Left renal pelvis (tissue), 4 donors: ENCODE measurements around the gene NHERF2. TPM values are rescaled to one million over a fixed set of nuclear protein-coding genes. Genes with fewer than 3 reads are reported as not detected.

Experiments used
- DNase-seq, 4 donors: peaks; one replicate each; pipeline ENCODE4 v3.0.0-alpha.2; 2013; ENCODE audit warnings: low read depth in 4 of 4, low spot score in 3 of 4
- polyA plus RNA-seq, 4 donors: library from polyadenylated mRNA; unstranded; fragments of 120-200 nt; gene quantifications; one replicate each; pipeline ENCODE4 v1.2.1, GENCODE V29; 2013; ENCODE audit not compliant: insufficient read length in 4 of 4

NHERF2 gene
- polyA plus RNA-seq, 4 donors, result 102 to 161 (median 104) TPM

GRCh38 chr16:2056077-2056476, 29.4 kb downstream of the NHERF2 start:
- DNase-seq, result no peak

DNA sequence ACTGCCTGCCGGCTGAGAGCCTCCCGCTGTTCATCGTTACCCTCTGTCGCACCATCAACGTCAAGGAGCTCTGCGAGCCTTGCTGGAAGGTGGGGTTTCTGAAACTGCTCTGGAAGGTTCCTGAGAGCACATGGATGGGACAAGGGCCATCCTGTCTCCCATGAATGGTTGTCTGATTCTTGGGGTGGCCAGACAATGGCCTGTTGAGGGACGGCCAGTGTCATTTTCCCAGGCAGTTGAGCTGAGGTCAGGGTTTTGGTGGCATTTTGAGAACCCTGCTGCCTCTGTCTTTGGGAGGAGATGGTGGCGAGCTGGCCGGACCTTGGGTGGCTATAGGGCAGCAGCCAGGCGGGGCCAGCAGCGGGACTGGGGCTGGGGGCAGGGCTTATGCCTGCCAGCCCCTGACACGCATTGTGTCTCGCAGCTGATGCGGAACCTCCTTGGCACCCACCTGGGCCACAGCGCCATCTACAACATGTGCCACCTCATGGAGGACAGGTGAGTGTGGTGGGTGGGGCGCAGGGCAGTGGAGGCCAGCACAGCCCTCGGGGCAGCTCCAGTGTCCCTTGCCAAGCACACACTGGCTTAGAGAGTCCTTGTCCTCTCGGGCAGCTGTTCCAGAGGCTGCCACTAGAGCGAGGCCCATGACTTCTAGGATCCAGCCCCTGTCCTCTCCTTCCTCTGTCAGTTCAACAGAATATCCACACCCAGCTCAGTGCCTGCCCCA, 30.1 kb downstream of the NHERF2 start:
- no peak for DNase-seq

- DNase-seq, result no peak
Measured at GRCh38 chr16:2057438-2057837, 30.7 kb downstream of the NHERF2 start.

DNA sequence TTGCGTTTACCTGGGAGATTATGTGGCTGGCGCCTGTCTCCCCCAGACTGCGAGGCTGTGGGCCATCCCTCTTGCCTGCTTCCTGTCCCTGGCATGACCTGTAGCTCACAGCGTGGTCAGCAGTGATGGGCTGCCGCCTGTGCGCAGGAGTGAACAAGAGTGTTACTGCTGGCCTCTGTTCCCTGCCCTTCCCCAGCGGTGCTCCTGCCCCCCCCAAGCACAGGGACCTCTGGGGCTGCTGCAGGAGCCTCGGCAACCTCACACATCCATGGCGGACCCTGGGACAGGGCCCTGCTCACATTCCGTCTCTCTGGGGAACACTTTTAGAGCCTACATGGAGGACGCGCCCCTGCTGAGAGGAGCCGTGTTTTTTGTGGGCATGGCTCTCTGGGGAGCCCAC, 31.7 kb downstream of the NHERF2 start:
- DNase-seq, result no peak

DNA sequence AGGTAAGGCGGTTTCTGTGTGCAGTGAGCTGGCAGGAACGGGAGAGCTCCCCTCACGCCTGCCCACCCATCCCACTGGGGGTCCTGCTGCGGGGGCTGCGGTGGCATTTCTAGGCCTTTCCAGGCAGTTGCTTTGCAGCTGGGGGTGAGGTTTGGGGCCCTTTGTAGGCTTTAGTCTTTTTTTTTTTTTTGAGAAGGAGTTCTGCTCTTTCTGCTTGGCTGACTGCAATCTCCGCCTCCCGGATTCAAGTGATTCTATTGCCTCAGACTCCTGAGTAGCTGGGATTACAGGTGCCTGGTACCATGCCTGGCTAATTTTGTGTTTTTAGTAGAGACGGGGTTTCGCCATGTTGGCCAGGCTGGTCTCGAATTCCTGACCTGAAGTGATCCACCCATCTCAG, 32.2 kb downstream of the NHERF2 start:
- DNase-seq, result no peak

- DNase-seq, result no peak
Measured at GRCh38 chr16:2060346-2060745, 33.6 kb downstream of the NHERF2 start.

DNA sequence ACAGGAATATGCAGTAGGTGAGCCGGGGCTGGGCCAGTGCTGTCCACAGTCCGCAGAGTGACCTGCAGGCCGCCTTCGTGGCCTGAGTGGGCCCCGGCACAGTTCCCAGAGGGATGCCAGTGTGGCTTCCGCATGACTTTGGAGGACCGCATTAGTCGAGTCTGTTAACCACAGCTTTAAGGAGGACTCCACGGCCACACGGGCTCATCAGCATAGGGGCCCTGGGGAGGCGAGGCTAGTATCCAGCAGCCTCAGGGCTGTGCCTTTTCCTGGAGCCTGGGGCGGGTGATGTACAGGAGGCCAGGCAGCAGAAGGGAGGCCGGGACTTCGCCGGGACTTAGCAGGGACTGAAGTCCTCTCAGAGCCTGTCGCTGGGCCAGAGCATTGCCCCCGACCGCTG, 34.3 kb downstream of the NHERF2 start:
- DNase-seq, result no peak

GRCh38 chr16:2061526-2061925, 34.8 kb downstream of the NHERF2 start:
- DNase-seq, result no peak

- no peak for DNase-seq
Measured at GRCh38 chr16:2062801-2063200, 36.1 kb downstream of the NHERF2 start.

DNA sequence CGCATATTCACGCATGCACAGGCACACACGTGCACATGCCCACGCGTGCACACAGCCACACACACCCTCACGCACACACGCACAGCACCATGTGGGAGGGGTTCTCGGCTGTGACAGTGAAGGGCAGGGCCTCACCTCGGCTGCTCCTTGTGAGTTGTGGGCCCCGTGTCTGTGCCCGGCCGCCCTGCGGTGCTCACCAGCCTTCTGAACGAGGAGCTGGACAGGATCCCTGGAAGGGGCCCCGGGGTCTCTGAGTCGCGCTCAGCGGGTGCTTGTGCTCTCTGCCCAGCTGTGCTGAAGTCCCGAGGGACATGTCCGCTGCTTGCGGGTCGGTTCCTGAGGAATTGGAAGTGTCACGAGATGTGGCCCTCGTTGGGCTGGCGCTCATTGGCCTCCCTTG, 37.2 kb downstream of the NHERF2 start:
- no peak for DNase-seq

DNA sequence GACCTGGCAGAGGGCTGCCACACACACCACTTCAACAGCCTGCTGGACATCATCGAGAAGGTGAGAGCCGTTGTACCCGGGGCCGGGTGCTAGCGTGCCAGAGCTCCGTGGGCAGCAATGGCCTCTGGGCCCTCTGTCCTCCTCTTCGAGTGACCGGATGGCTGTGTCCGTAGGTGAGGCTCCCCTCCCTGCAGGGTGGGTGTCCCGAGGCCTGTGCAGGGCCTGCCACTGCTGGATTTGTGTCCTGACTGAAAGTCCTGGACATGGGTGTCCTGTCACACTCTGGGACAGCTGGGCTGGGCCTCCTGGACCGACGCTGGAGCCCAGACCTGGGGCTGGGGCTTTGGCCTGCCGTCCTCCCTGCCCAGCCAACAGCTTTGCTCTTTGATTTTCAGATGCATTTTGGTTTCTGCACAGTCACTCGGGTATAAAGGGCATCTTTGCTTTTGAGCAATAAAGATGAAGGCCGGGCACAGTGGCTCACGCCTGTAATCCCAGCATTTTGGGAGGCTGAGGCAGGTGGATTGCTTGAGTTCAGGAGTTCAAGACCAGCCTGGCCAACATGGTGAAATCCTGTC, 37.8 kb downstream of the NHERF2 start:
- no peak for DNase-seq

DNA sequence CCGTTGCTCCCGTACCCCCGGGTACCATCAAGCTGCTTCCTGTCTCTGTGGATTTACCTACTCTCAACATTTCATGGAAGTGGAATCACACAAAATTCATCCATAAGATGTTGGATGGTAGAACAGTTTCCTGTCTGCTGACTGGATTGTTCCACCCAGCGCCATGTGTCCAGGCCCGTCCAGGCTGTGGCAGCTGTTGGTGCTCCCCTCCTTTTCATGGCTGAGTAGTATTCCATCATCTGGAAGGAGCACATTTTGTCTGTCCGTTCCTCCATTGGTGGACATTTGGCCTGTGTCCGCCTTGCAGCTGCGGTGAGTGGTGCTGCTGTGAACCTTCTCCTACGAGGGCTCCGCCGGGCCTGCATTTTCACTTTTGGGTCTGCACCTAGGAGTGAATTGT, 39.4 kb downstream of the NHERF2 start:
- DNase-seq, result no peak

GRCh38 chr16:2070576-2071453, 44.1 kb downstream of the NHERF2 start:
- no peak for DNase-seq

GRCh38 chr16:2071454-2072202, 44.9 kb downstream of the NHERF2 start:
- DNase-seq, result no peak

GRCh38 chr16:2072926-2073325, 46.2 kb downstream of the NHERF2 start:
- DNase-seq, result no peak

- no peak for DNase-seq
Measured at GRCh38 chr16:2074071-2074470, 47.4 kb downstream of the NHERF2 start.

DNA sequence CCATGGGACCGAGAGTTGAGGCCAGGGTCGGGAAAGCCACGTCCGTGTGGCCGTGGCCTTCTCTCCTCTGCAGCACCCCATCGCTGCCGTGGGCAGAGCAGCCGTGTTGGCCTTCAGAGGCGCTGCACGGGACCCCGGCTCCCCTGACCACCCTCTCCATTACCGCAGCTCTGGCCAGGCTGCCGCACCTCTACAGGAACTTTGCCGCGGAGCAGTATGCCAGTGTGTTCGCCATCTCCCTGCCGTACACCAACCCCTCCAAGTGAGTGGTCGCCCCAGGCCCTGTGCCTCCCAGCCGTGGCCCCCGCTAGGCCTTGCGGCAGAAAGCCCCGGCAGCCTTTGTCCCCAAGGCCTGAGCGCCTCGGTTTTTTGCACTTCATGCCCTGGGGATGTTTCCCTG, 48.9 kb downstream of the NHERF2 start:
- no peak for DNase-seq

- no peak for DNase-seq
Measured at GRCh38 chr16:2076072-2076865, 49.6 kb downstream of the NHERF2 start.

- no peak for DNase-seq
Measured at GRCh38 chr16:2077016-2077415, 50.3 kb downstream of the NHERF2 start.

- no peak for DNase-seq
Measured at GRCh38 chr16:2077696-2078095, 51.0 kb downstream of the NHERF2 start.
